Lower leg skin (tissue), 3 donors: ENCODE data around the gene TUFM.

Source experiments
- CTCF ChIP-seq, 3 donors: fragments of 450-650 bp; IDR thresholded peaks; one replicate each; pipeline ENCODE4 v1.5.1; 2016; ENCODE audit warnings: antibody characterized with exemption in 3 of 3, mild to moderate bottlenecking in 3 of 3, moderate library complexity in 2 of 3
- POLR2A ChIP-seq, 2 donors: fragments of 450-650 bp; IDR thresholded peaks; one replicate each; pipeline ENCODE4 v1.6.1; 2016 to 2017; ENCODE audit warnings: antibody characterized with exemption in 2 of 2, mild to moderate bottlenecking in 1 of 2, moderate library complexity in 1 of 2

GRCh38 chr16:28880589-28880915, 34.4 kb upstream of the TUFM start:
- TF ChIP-seq CTCF (IDR thresholded peaks at IDR 0.05) (no peak), POLR2A (IDR thresholded peaks at IDR 0.05) (no peak)
